Measurements from ENCODE around the gene ZNF189.

ZNF189 gene

GRCh38 chr9:101419863-101420262 is 21.2 kb downstream of the ZNF189 start:
- no peak overlapping the region for H3K4me3 ChIP-seq (replicated peaks; ENCODE audit: insufficient read depth, low read length)
- H3K27ac ChIP-seq (replicated peaks) = no peak overlapping the region
- TF ChIP-seq GABPA (IDR thresholded peaks at IDR 0.05; ENCODE audit: low read depth) = no peak
- TF ChIP-seq SPI1 (IDR thresholded peaks at IDR 0.05; ENCODE audit: borderline replicate concordance, low read depth) = no peak
- TF ChIP-seq REST (IDR thresholded peaks at IDR 0.05; ENCODE audit: insufficient replicate concordance, low read depth) = no peak
- TF ChIP-seq CTCF (IDR thresholded peaks at IDR 0.05; ENCODE audit: insufficient read depth, low read length) = no peak
- TF ChIP-seq POLR2AphosphoS5 (IDR thresholded peaks at IDR 0.05; ENCODE audit: low read depth) = no peak
- DNase-seq (ENCODE audit: low read depth in 1 of 2, low spot score in 1 of 2) = no peak
- no peaks in the 10 kb centered on the region for H3K27me3 ChIP-seq (ENCODE audit: insufficient read depth, poor library complexity, severe bottlenecking)

- H3K4me3 ChIP-seq (replicated peaks; ENCODE audit: insufficient read depth, low read length) = no peak overlapping the region
- no peak for TF ChIP-seq GABPA (IDR thresholded peaks at IDR 0.05; ENCODE audit: low read depth)
- TF ChIP-seq CTCF (IDR thresholded peaks at IDR 0.05; ENCODE audit: insufficient read depth, low read length) = no peak
- TF ChIP-seq REST (IDR thresholded peaks at IDR 0.05; ENCODE audit: insufficient replicate concordance, low read depth) = no peak
- no peak for TF ChIP-seq SPI1 (IDR thresholded peaks at IDR 0.05; ENCODE audit: borderline replicate concordance, low read depth)
- TF ChIP-seq POLR2AphosphoS5 (IDR thresholded peaks at IDR 0.05; ENCODE audit: low read depth) = no peak
- no peak for DNase-seq (ENCODE audit: low read depth in 1 of 2, low spot score in 1 of 2)
- H3K27me3 ChIP-seq (ENCODE audit: insufficient read depth, poor library complexity, severe bottlenecking) = no peaks in the 10 kb centered on the region
- H3K27ac ChIP-seq (replicated peaks) = no peak overlapping the region
Observed at GRCh38 chr9:101421653-101422065, 23.0 kb downstream of the ZNF189 start.

GRCh38 chr9:101427358-101427757 is 28.7 kb downstream of the ZNF189 start:
- DNase-seq (ENCODE audit: low read depth in 1 of 2, low spot score in 1 of 2) = no peak
- H3K27ac ChIP-seq (replicated peaks) = no peak overlapping the region
- H3K4me3 ChIP-seq (replicated peaks; ENCODE audit: insufficient read depth, low read length) = no peak overlapping the region
- TF ChIP-seq CTCF (IDR thresholded peaks at IDR 0.05; ENCODE audit: insufficient read depth, low read length) (no peak), REST (IDR thresholded peaks at IDR 0.05; ENCODE audit: insufficient replicate concordance, low read depth) (no peak), GABPA (IDR thresholded peaks at IDR 0.05; ENCODE audit: low read depth) (no peak), POLR2AphosphoS5 (IDR thresholded peaks at IDR 0.05; ENCODE audit: low read depth) (no peak), SPI1 (IDR thresholded peaks at IDR 0.05; ENCODE audit: borderline replicate concordance, low read depth) (no peak)
- no peaks in the 10 kb centered on the region for H3K27me3 ChIP-seq (ENCODE audit: insufficient read depth, poor library complexity, severe bottlenecking)
